Measurements from ENCODE around the gene TRIP10. TPM values are rescaled to one million over a fixed set of nuclear protein-coding genes. Genes with fewer than 3 reads are reported as not detected.

TRIP10 gene
- total RNA-seq, 4 donors from 2014 or later = 94.1 to 129 (median 104) TPM

GRCh38 chr19:6751189-6751588 is 11.7 kb downstream of the TRIP10 start:
- H3K27ac ChIP-seq = peak overlapping the region in 1 of 4 donors; percentile 67
- H3K4me1 ChIP-seq = peaks cover 0 to 21% (median 10%) of the 10 kb centered on the region in 3 donors
- no peaks in the 10 kb centered on the region for H3K9me3 ChIP-seq
- no peaks in the 10 kb centered on the region for H3K27me3 ChIP-seq
- 50 to 84% methylated on average over 1 to 16 of the region's 16 CpGs for WGBS, 2 donors (ENCODE audit: low coverage in 1 of 2)
- peaks cover 0 to 64% of the 10 kb centered on the region in 2 donors for H3K36me3 ChIP-seq
- no peak overlapping the region for H3K4me3 ChIP-seq
- TF ChIP-seq POLR2AphosphoS5 (IDR thresholded peaks at IDR 0.05) (no peak), POLR2A (IDR thresholded peaks at IDR 0.05) (no peak), EP300 (IDR thresholded peaks at IDR 0.05) (no peak), CTCF (IDR thresholded peaks at IDR 0.05) (no peak)
- ATAC-seq = no peak

GRCh38 chr19:6752256-6753177 is 13.0 kb downstream of the TRIP10 start:
- TF ChIP-seq POLR2AphosphoS5 (IDR thresholded peaks at IDR 0.05) = no peak
- no peak for TF ChIP-seq POLR2A (IDR thresholded peaks at IDR 0.05)
- no peak for TF ChIP-seq CTCF (IDR thresholded peaks at IDR 0.05)
- no peak for TF ChIP-seq EP300 (IDR thresholded peaks at IDR 0.05)
- WGBS, 2 donors (ENCODE audit: low coverage in 1 of 2) = 20 to 71% methylated on average over 1 to 4 of the region's 50 CpGs
- H3K9me3 ChIP-seq = no peaks in the 10 kb centered on the region
- ATAC-seq = no peak
- H3K36me3 ChIP-seq = peaks cover 0 to 51% of the 10 kb centered on the region in 2 donors
- no peaks in the 10 kb centered on the region for H3K27me3 ChIP-seq
- H3K4me3 ChIP-seq = peak overlapping the region in 1 of 2 donors; percentile 46
- H3K4me1 ChIP-seq = peaks cover 0 to 17% (median 9%) of the 10 kb centered on the region in 3 donors
- H3K27ac ChIP-seq = peak overlapping the region in 3 of 4 donors; percentile 78 to 79 (median 78)

GRCh38 chr19:6753178-6754031 is 13.9 kb downstream of the TRIP10 start:
- Histone ChIP-seq H3K36me3 (peaks cover 0 to 42% of the 10 kb centered on the region in 2 donors), H3K27ac (peak overlapping the region in 3 of 4 donors; percentile 78 to 79 (median 78)), H3K27me3 (no peaks in the 10 kb centered on the region), H3K4me1 (peaks cover 0 to 17% (median 9%) of the 10 kb centered on the region in 3 donors), H3K9me3 (no peaks in the 10 kb centered on the region), H3K4me3 (peak overlapping the region; percentile 15 to 46)
- TF ChIP-seq EP300 (IDR thresholded peaks at IDR 0.05) (no peak), CTCF (IDR thresholded peaks at IDR 0.05) (peak in 3 of 4 experiments; percentile 64 to 82 (median 67)), POLR2A (IDR thresholded peaks at IDR 0.05) (no peak), POLR2AphosphoS5 (IDR thresholded peaks at IDR 0.05) (peak; percentile 39)
- peak; percentile 88 for ATAC-seq
- 10 to 32% methylated on average over 3 to 9 of the region's 50 CpGs for WGBS, 2 donors (ENCODE audit: low coverage in 1 of 2)

GRCh38 chr19:6754136-6754535 is 14.7 kb downstream of the TRIP10 start:
- WGBS, 2 donors (ENCODE audit: low coverage in 1 of 2) = no CpG with 5 or more reads among the region's 22 CpGs
- H3K36me3 ChIP-seq = peaks cover 0 to 36% of the 10 kb centered on the region in 2 donors
- H3K27ac ChIP-seq = peak overlapping the region in 1 of 4 donors; percentile 79
- ATAC-seq = no peak
- H3K27me3 ChIP-seq = no peaks in the 10 kb centered on the region
- TF ChIP-seq CTCF (IDR thresholded peaks at IDR 0.05) = no peak
- no peak for TF ChIP-seq POLR2A (IDR thresholded peaks at IDR 0.05)
- no peak for TF ChIP-seq POLR2AphosphoS5 (IDR thresholded peaks at IDR 0.05)
- no peak for TF ChIP-seq EP300 (IDR thresholded peaks at IDR 0.05)
- no peaks in the 10 kb centered on the region for H3K9me3 ChIP-seq
- peaks cover 0 to 17% (median 9%) of the 10 kb centered on the region in 3 donors for H3K4me1 ChIP-seq
- H3K4me3 ChIP-seq = no peak overlapping the region

Data from gastroesophageal sphincter (tissue), 4 donors.